T-cell (primary cell): ENCODE measurements around the gene DSE. TPM values are rescaled to one million over a fixed set of nuclear protein-coding genes. Genes with fewer than 3 reads are reported as not detected.
"Not testable (repeated sequence)": the region's sequence is repeated elsewhere in the genome, so short reads cannot be mapped to it uniquely, and the experiment has no call there.

Experiments
- ATAC-seq, 4 experiments: fragments of 200-7000 bp in 3 of 4; fragments of 150-1000 bp in 1 of 4; cut with Tn5 transposase; replicated peaks in 1 of 4; 1 replicate in 3 of 4; 2 replicates in 1 of 4; pipeline ENCODE4 v1.10.0; 2021; ENCODE audit warnings: moderate library complexity in 3 of 4, mild to moderate bottlenecking in 2 of 4, moderate number of reproducible peaks in 1 of 4
- CTCF ChIA-PET, 2 donors: fragments of 300-600 bp; sonication (Branson Sonifier 250); formaldehyde crosslinking; loops; one replicate each; lab custom pipeline; 2022; ENCODE audit warnings: antibody characterized with exemption in 2 of 2; lab: Charles Lee
- POLR2A ChIA-PET, 2 donors: fragments of 300-600 bp; sonication (Branson Sonifier 250); formaldehyde crosslinking; loops; one replicate each; lab custom pipeline; 2022; ENCODE audit warnings: antibody characterized with exemption in 2 of 2; lab: Charles Lee
- DNase-seq, 35 experiments: peaks; one replicate each; pipeline versions ENCODE4 v3.0.0 to v3.0.0-alpha.2; 2013 to 2023
- H3K27ac ChIP-seq: one replicate; pipeline ENCODE4 v1.5.1; 2013; ENCODE audit warnings: low read length
- H3K27me3 ChIP-seq, 2 experiments: replicated peaks in 1 of 2; 1 replicate in 1 of 2; 2 replicates in 1 of 2; pipeline versions ENCODE4 v1.6.1 to v1.7.0; 2013; ENCODE audit warnings: low read length in 1 of 2, mixed read lengths in 1 of 2; ENCODE audit not compliant: control insufficient read depth in 2 of 2, insufficient read depth in 2 of 2; ENCODE audit errors: extremely low read depth in 1 of 2
- H3K36me3 ChIP-seq, 2 donors: 1 replicate in 1 of 2; 2 replicates in 1 of 2; pipeline versions ENCODE4 v1.6.1 to v1.7.0; 2013; ENCODE audit warnings: low read length in 1 of 2; ENCODE audit not compliant: control insufficient read depth in 2 of 2, insufficient read depth in 1 of 2; ENCODE audit errors: extremely low read depth in 1 of 2
- H3K4me1 ChIP-seq, 2 experiments: 1 replicate in 1 of 2; 2 replicates in 1 of 2; pipeline versions ENCODE4 v1.6.1 to v1.7.0; 2013; ENCODE audit warnings: low read length in 2 of 2, mixed read lengths in 1 of 2; ENCODE audit not compliant: insufficient read depth in 2 of 2, control insufficient read depth in 1 of 2; ENCODE audit errors: extremely low read depth in 1 of 2
- H3K4me3 ChIP-seq, 2 donors: 1 replicate in 1 of 2; 2 replicates in 1 of 2; pipeline versions ENCODE4 v1.5.1 to v1.7.0; 2013; ENCODE audit warnings: mild to moderate bottlenecking in 2 of 2, low read length in 1 of 2, moderate library complexity in 1 of 2; ENCODE audit not compliant: control insufficient read depth in 1 of 2; ENCODE audit errors: extremely low read depth in 1 of 2
- H3K9me3 ChIP-seq: 2 replicates; pipeline ENCODE4 v1.7.0; 2013
- H3K27ac Mint-ChIP-seq, 2 donors: one replicate each; pipeline ENCODE4 v1.8.0; 2020 to 2021; ENCODE audit warnings: mild to moderate bottlenecking in 2 of 2, mixed read lengths in 2 of 2
- H3K27me3 Mint-ChIP-seq, 2 donors: one replicate each; pipeline ENCODE4 v1.8.0; 2021 to 2022; ENCODE audit warnings: mixed read lengths in 2 of 2
- H3K36me3 Mint-ChIP-seq: one replicate; pipeline ENCODE4 v1.8.0; 2021; ENCODE audit warnings: mixed read lengths
- H3K4me1 Mint-ChIP-seq, 3 donors: one replicate each; pipeline ENCODE4 v1.8.0; 2020 to 2022; ENCODE audit warnings: mixed read lengths in 3 of 3, mild to moderate bottlenecking in 1 of 3
- H3K4me3 Mint-ChIP-seq, 3 donors: one replicate each; pipeline ENCODE4 v1.8.0; 2020 to 2022; ENCODE audit warnings: mild to moderate bottlenecking in 3 of 3, mixed read lengths in 3 of 3, moderate library complexity in 3 of 3
- H3K9me3 Mint-ChIP-seq, 3 donors: one replicate each; pipeline ENCODE4 v1.8.0; 2020 to 2022; ENCODE audit warnings: mixed read lengths in 3 of 3
- WGBS: methylation state at CpG from one replicate; pipeline ENCODE4 v1.1.5; 2013; ENCODE audit warnings: missing lambda C conversion rate; ENCODE audit not compliant: insufficient coverage; 5-methylcytosine and 5-hydroxymethylcytosine counted together
- total RNA-seq, 35 experiments: library from RNA in 6 of 35; stranded (reverse) in 6 of 35; fragments of 120-200 nt in 1 of 35; gene quantifications; one replicate each; pipeline versions ENCODE4 v1.2.1 to v1.2.4 and lab custom pipeline; 2013 to 2026

DSE gene
- total RNA-seq, 5 donors from 2014 or later (not counting 1 experiment from before 2014, with no cell fraction given), result 5.9 to 9.3 (median 7.4) TPM

DNA sequence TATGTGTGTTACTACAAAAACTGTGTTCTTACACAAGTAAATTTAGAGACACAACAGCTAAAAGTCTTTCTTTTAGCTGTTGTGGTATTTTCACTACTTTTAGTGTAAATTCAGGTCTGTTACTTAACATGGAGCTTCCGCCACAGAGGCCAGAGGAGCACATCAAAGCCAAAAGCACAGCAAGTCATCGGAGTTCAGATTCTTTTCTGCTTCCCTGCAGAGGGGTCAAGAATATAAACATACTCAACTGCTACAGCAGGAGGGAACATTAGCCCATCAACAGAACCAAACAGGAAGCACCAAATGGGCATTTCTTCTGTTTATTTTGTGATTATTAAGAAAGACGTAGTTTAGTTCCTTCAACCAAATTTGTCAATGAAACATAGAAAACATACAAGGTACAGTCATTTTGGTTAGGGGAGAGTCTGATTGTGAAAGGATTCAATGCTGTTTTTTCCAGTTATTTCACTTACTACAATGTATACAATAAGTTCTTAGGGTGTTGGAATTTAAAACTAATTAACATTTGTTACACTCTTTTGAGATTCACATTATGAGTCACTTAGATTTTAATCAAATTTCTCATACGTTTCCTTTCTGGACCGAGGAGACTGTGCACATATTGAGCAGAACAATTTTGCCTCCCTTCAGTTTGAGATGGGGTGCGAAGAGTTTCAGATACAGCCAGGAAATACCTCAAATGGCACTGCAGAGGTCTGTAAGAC lies 42.8 kb upstream of the DSE start:
- no peak for DNase-seq
- Mint-ChIP-seq H3K4me3 (no peak overlapping the region), H3K36me3 (no peaks in the 10 kb centered on the region), H3K9me3 (peaks cover 0 to 3% (median 0%) of the 10 kb centered on the region in 3 donors), H3K27ac (no peak overlapping the region), H3K27me3 (no peaks in the 10 kb centered on the region), H3K4me1 (no peaks in the 10 kb centered on the region)
- POLR2A ChIA-PET, result no interaction called here
- Histone ChIP-seq H3K4me3 (no peak overlapping the region), H3K27me3 (no peaks in the 10 kb centered on the region), H3K36me3 (no peaks in the 10 kb centered on the region), H3K9me3 (no peaks in the 10 kb centered on the region), H3K4me1 (no peaks in the 10 kb centered on the region), H3K27ac (no peak overlapping the region)
- no peak for ATAC-seq
- CTCF ChIA-PET, result no interaction called here
- no CpG with 5 or more reads among the region's 6 CpGs for WGBS

DNA sequence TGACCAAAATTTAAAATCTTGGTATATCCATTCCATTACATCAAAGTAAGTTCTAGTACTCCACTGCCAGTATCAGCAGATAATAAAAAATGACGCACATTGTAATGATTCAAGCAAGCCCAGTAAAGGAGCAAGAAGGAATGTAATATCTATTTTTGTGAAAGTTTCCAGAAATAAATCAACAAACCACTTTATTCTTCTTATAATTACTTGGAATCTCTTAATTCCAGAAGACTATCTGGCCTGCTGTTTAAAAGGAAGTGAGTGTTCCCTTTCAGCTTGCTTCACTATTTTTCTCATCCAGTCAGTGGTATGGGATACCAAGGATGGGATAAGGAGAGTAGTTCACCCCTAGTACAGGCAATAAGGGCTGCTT lies 42.2 kb upstream of the DSE start:
- Histone ChIP-seq H3K9me3 (no peaks in the 10 kb centered on the region), H3K4me3 (no peak overlapping the region), H3K27ac (no peak overlapping the region), H3K27me3 (no peaks in the 10 kb centered on the region), H3K36me3 (no peaks in the 10 kb centered on the region), H3K4me1 (no peaks in the 10 kb centered on the region)
- no peaks in the 10 kb centered on the region for H3K27me3 Mint-ChIP-seq
- H3K4me1 Mint-ChIP-seq, result no peaks in the 10 kb centered on the region
- H3K9me3 Mint-ChIP-seq, result peaks cover 0 to 7% (median 0%) of the 10 kb centered on the region in 3 donors
- ChIA-PET CTCF (no interaction called here), POLR2A (no interaction called here)
- H3K27ac Mint-ChIP-seq, result no peak overlapping the region
- no peaks in the 10 kb centered on the region for H3K36me3 Mint-ChIP-seq
- DNase-seq (no peak), ATAC-seq (no peak)
- H3K4me3 Mint-ChIP-seq, result no peak overlapping the region
- WGBS, result no CpG with 5 or more reads among the region's 1 CpG

DNA sequence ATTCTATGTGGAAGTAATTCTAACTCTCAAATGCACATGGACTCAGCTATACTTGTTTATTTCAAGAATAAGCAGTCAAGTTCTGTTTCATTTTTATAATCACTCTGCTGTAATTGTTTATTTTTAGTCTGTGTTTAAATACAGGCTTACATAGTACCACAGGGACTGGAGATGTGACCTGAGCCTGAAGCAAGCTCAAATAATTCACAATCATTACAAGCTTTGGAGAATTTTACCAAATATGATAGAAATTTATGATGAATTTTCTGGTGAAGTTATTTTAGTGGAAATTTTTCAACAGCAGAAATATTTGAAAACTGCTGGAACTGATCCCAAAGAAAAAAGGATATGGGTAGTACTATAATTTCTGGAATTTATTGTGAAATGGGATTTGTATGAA lies 41.6 kb upstream of the DSE start:
- Histone ChIP-seq H3K27me3 (no peaks in the 10 kb centered on the region), H3K4me1 (no peaks in the 10 kb centered on the region), H3K27ac (no peak overlapping the region), H3K4me3 (no peak overlapping the region), H3K36me3 (no peaks in the 10 kb centered on the region), H3K9me3 (no peaks in the 10 kb centered on the region)
- ChIA-PET CTCF (no interaction called here), POLR2A (no interaction called here)
- Mint-ChIP-seq H3K27ac (no peak overlapping the region), H3K27me3 (no peaks in the 10 kb centered on the region), H3K4me1 (no peaks in the 10 kb centered on the region), H3K9me3 (peaks cover 0 to 7% (median 0%) of the 10 kb centered on the region in 3 donors), H3K36me3 (no peaks in the 10 kb centered on the region), H3K4me3 (no peak overlapping the region)
- DNase-seq (no peak), ATAC-seq (no peak)

DNA sequence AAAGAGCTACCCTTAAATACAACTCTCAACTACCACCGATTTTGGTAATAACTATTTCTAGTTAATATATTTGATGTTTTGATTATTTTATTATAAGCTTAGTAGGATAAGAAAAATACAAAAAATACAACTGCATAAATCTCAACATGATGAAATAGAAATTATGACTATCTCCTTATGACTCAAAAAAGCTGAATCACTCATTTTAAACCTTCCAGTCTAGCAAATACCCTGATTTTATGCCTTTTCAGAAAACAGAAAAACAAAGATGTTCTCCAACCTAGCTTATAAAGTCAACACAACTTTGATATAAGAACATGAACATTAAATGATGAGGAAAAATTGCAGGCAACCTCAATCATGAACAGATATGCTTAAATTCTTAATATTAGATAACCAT lies 40.2 kb upstream of the DSE start:
- no peaks in the 10 kb centered on the region for H3K36me3 ChIP-seq
- no peaks in the 10 kb centered on the region for H3K4me1 ChIP-seq
- Mint-ChIP-seq H3K4me3 (no peak overlapping the region), H3K36me3 (no peaks in the 10 kb centered on the region), H3K27me3 (no peaks in the 10 kb centered on the region), H3K4me1 (no peaks in the 10 kb centered on the region), H3K9me3 (peaks cover 3 to 7% (median 5%) of the 10 kb centered on the region in 3 donors), H3K27ac (no peak overlapping the region)
- H3K27me3 ChIP-seq, result no peaks in the 10 kb centered on the region
- ChIA-PET POLR2A (interaction anchor here in 1 of 2 donors (0.5 kb wide), 1 partner anchor 20 kb away, joined by 3 read pairs; no protein-coding TSS in a partner anchor), CTCF (no interaction called here)
- ATAC-seq (no peak), DNase-seq (no peak)
- H3K27ac ChIP-seq, result no peak overlapping the region
- WGBS, result no CpG with 5 or more reads among the region's 1 CpG
- H3K4me3 ChIP-seq, result no peak overlapping the region
- no peaks in the 10 kb centered on the region for H3K9me3 ChIP-seq

DNA sequence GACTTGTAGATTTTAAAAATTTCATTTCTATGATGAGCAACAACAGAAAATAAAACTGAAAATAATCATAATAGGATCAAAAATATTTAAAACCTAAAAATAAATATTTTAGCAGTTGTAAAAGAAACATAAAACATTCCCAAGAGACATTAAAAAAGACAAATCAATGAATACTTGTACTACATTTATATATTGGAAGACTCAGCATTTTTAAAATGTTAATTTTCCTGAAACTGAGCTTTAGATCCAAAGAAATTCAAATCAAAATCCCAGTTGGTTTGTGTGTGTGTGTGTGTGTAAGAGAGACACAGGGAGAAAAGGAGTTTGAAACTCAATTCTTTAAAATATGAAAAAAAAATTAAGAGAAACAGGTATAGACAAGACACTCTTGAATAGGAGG lies 38.7 kb upstream of the DSE start:
- Histone ChIP-seq H3K27me3 (no peaks in the 10 kb centered on the region), H3K36me3 (no peaks in the 10 kb centered on the region), H3K9me3 (no peaks in the 10 kb centered on the region), H3K27ac (no peak overlapping the region), H3K4me1 (no peaks in the 10 kb centered on the region), H3K4me3 (no peak overlapping the region)
- DNase-seq, result no peak
- CTCF ChIA-PET, result no interaction called here
- Mint-ChIP-seq H3K4me1 (no peaks in the 10 kb centered on the region), H3K27ac (no peak overlapping the region), H3K36me3 (no peaks in the 10 kb centered on the region), H3K9me3 (peaks cover 3 to 7% (median 5%) of the 10 kb centered on the region in 3 donors), H3K4me3 (no peak overlapping the region), H3K27me3 (no peaks in the 10 kb centered on the region)
- no peak for ATAC-seq
- POLR2A ChIA-PET, result no interaction called here

DNA sequence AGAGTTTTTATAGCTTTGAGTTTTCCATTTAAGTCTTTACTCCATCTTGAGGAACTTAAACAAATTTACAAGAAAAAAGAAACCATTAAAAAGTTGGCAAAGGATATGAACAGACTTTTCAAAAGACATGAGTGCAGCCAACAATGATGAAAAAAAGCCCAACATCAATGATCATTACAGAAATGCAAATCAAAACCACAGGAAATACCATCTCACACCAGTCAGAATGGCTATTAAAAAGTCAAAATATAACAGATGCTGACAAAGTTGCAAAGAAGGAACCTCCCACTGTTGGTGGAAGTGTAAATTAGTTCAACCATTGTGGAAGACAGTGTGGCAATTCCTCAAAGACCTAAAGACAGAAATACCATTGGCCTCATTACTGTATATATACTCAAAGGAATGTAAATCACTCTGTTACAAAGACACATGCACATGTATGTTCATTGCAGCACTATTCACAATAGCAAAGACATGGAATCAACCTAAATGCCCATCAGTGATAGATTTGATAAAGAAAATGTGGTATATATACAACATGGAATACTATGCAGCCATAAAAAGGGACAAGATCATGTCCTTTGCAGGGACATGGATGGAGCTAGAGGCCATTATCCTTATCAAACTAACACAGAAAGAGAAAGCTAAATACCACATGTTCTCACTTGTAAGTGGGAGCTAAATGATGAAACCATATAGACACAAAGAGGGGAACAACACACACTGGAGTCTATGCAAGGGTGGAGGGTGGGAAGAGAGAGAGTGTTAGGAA lies 35.9 kb upstream of the DSE start:
- H3K4me1 Mint-ChIP-seq, CTCF ChIA-PET, H3K27me3 Mint-ChIP-seq, H3K36me3 Mint-ChIP-seq, H3K4me3 ChIP-seq, POLR2A ChIA-PET, H3K4me1 ChIP-seq, H3K4me3 Mint-ChIP-seq, DNase-seq, H3K27ac ChIP-seq, H3K9me3 ChIP-seq, H3K36me3 ChIP-seq, H3K27me3 ChIP-seq, H3K27ac Mint-ChIP-seq, H3K9me3 Mint-ChIP-seq, ATAC-seq: not testable (repeated sequence)
